HEK293 (cell line): Measurements from ENCODE around the gene KIZ.

Experiments
- OVOL3 ChIP-seq: fragments of 450-650 bp; formaldehyde crosslinking; IDR thresholded peaks from 2 replicates; pipeline ENCODE4 v1.5.1; 2016; ENCODE audit warnings: missing biosample characterization, missing genetic modification characterization
- TRIM28 ChIP-seq: IDR thresholded peaks from 2 replicates; pipeline ENCODE4 v1.6.1; 2011; ENCODE audit warnings: low read length, control low read depth, borderline replicate concordance
- YY1 ChIP-seq: fragments of 450-650 bp; formaldehyde crosslinking; IDR thresholded peaks from 2 replicates; pipeline ENCODE4 v1.5.1; 2018; ENCODE audit warnings: missing biosample characterization, missing genetic modification characterization
- ZBTB1 ChIP-seq: fragments of 450-650 bp; formaldehyde crosslinking; IDR thresholded peaks from 2 replicates; pipeline ENCODE4 v1.5.1; 2016; ENCODE audit warnings: missing biosample characterization, missing genetic modification characterization
- ZBTB26 ChIP-seq: fragments of 450-650 bp; formaldehyde crosslinking; optimal IDR thresholded peaks from 2 replicates; pipeline ENCODE3; 2016; ENCODE audit warnings: missing biosample characterization, mild to moderate bottlenecking, missing genetic modification characterization
- ZNF138 ChIP-seq: fragments of 450-650 bp; formaldehyde crosslinking; IDR thresholded peaks from 2 replicates; pipeline ENCODE4 v1.5.1; 2016; ENCODE audit warnings: missing biosample characterization, missing genetic modification characterization, borderline replicate concordance
- ZNF239 ChIP-seq: fragments of 450-650 bp; formaldehyde crosslinking; IDR thresholded peaks from 2 replicates; pipeline ENCODE4 v1.5.1; 2016; ENCODE audit warnings: missing biosample characterization, missing genetic modification characterization
- TF ChIP-seq, protein P1 (sequence below): fragments of 450-650 bp; formaldehyde crosslinking; IDR thresholded peaks from 2 replicates; pipeline ENCODE4 v1.5.1; 2016; ENCODE audit warnings: missing biosample characterization, missing genetic modification characterization
- TF ChIP-seq, protein P2 (sequence below): fragments of 450-650 bp; formaldehyde crosslinking; IDR thresholded peaks from 2 replicates; pipeline ENCODE4 v1.5.1; 2017; ENCODE audit warnings: missing biosample characterization, missing genetic modification characterization

DNA sequence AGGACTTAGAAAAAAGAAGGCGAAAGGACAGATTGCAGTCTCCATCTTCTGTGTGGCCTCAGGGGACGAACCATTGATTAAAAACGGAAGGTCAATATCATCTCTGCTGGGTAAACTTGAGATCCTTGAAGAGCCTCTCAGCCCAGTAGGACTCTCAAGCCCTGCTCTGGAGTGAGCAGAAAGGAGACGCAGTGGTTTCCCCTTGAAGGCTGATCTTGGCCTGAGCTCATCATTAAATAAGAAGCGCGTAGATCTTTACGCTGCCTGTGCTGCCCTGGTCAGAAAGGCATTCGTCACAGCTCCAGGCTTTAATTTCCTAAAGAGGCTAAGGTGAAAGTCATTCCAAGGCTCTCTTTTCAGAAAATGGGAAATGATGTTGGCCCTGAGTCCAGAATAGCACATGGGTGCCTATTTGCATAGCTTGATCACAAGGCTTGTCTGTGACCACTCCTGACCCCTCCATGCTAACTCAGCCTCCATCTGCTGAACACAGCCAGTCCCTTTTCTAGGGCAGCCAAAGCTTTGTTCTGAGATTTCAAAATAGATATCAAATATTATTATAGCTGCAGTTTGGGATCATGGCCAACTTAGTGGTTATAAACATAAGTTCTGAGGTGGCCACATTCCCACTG, 148.0 kb downstream of the KIZ start:
- TF ChIP-seq YY1 (tag by site-specific recombination) (no peak), TRIM28 (no peak), ZNF239 (tag by site-specific recombination) (no peak), ZBTB1 (tag by site-specific recombination) (no peak), ZBTB26 (tag by site-specific recombination) (no peak), OVOL3 (tag by site-specific recombination) (no peak), ZNF138 (tag by site-specific recombination) (no peak)
- TF ChIP-seq, protein P1, sequence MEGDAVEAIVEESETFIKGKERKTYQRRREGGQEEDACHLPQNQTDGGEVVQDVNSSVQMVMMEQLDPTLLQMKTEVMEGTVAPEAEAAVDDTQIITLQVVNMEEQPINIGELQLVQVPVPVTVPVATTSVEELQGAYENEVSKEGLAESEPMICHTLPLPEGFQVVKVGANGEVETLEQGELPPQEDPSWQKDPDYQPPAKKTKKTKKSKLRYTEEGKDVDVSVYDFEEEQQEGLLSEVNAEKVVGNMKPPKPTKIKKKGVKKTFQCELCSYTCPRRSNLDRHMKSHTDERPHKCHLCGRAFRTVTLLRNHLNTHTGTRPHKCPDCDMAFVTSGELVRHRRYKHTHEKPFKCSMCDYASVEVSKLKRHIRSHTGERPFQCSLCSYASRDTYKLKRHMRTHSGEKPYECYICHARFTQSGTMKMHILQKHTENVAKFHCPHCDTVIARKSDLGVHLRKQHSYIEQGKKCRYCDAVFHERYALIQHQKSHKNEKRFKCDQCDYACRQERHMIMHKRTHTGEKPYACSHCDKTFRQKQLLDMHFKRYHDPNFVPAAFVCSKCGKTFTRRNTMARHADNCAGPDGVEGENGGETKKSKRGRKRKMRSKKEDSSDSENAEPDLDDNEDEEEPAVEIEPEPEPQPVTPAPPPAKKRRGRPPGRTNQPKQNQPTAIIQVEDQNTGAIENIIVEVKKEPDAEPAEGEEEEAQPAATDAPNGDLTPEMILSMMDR = no peak
- TF ChIP-seq, protein P2, sequence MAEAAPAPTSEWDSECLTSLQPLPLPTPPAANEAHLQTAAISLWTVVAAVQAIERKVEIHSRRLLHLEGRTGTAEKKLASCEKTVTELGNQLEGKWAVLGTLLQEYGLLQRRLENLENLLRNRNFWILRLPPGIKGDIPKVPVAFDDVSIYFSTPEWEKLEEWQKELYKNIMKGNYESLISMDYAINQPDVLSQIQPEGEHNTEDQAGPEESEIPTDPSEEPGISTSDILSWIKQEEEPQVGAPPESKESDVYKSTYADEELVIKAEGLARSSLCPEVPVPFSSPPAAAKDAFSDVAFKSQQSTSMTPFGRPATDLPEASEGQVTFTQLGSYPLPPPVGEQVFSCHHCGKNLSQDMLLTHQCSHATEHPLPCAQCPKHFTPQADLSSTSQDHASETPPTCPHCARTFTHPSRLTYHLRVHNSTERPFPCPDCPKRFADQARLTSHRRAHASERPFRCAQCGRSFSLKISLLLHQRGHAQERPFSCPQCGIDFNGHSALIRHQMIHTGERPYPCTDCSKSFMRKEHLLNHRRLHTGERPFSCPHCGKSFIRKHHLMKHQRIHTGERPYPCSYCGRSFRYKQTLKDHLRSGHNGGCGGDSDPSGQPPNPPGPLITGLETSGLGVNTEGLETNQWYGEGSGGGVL (tag by site-specific recombination) = no peak
